Activated CD4-positive, alpha-beta T cell treated with anti-CD3 and anti-CD28 coated beads for 48 hours (primary cell): ENCODE results near the gene GPR68.
"Not testable (repeated sequence)": the region's sequence is repeated elsewhere in the genome, so short reads cannot be mapped to it uniquely, and the experiment has no call there.

Source experiments
- DNase-seq: peaks from one replicate; pipeline ENCODE4 v3.0.0-alpha.2; 2020

The GPR68 gene

GRCh38 chr14:91252871-91253794, 8.6 kb upstream of the GPR68 start:
- peak; percentile 38 for DNase-seq

- DNase-seq, result no peak
Observed at GRCh38 chr14:91250912-91251311, 6.4 kb upstream of the GPR68 start.

- no peak for DNase-seq
Observed at GRCh38 chr14:91249841-91250616, 5.5 kb upstream of the GPR68 start.

GRCh38 chr14:91246051-91246852, 1.7 kb upstream of the GPR68 start:
- peak; percentile 80 for DNase-seq

GRCh38 chr14:91245616-91246015, 1.1 kb upstream of the GPR68 start:
- not testable (repeated sequence) for DNase-seq

GRCh38 chr14:91245029-91245428, 525 bp upstream of the GPR68 start:
- peak; percentile 78 for DNase-seq

GRCh38 chr14:91243074-91243471, 1.4 kb downstream of the GPR68 start:
- no peak for DNase-seq

GRCh38 chr14:91242635-91243034, 1.9 kb downstream of the GPR68 start:
- no peak for DNase-seq

- no peak for DNase-seq
Observed at GRCh38 chr14:91241863-91242262, 2.6 kb downstream of the GPR68 start.

GRCh38 chr14:91238661-91239060, 5.8 kb downstream of the GPR68 start:
- no peak for DNase-seq

- no peak for DNase-seq
Observed at GRCh38 chr14:91238085-91238484, 6.4 kb downstream of the GPR68 start.

- DNase-seq, result no peak
Observed at GRCh38 chr14:91237219-91237618, 7.3 kb downstream of the GPR68 start.

- DNase-seq, result no peak
Observed at GRCh38 chr14:91235841-91236240, 8.7 kb downstream of the GPR68 start.

GRCh38 chr14:91234791-91235114, 9.8 kb downstream of the GPR68 start:
- DNase-seq, result no peak

- DNase-seq, result no peak
Observed at GRCh38 chr14:91233936-91234790, 10.3 kb downstream of the GPR68 start.

- DNase-seq, result no peak
Observed at GRCh38 chr14:91232603-91233002, 11.9 kb downstream of the GPR68 start.

GRCh38 chr14:91232052-91232451, 12.5 kb downstream of the GPR68 start:
- no peak for DNase-seq

- no peak for DNase-seq
Observed at GRCh38 chr14:91231446-91231845, 13.1 kb downstream of the GPR68 start.

- peak; percentile 24 for DNase-seq
Observed at GRCh38 chr14:91230397-91231035, 14.0 kb downstream of the GPR68 start.

- peak; percentile 71 for DNase-seq
Observed at GRCh38 chr14:91229743-91230200, 14.7 kb downstream of the GPR68 start.

GRCh38 chr14:91229005-91229382, 15.5 kb downstream of the GPR68 start:
- no peak for DNase-seq
